GM12878 (cell line): ENCODE results near the gene HECTD2. TPM values are rescaled to one million over a fixed set of nuclear protein-coding genes. Genes with fewer than 3 reads are reported as not detected.
"Not testable (repeated sequence)": the region's sequence is repeated elsewhere in the genome, so short reads cannot be mapped to it uniquely, and the experiment has no call there.

Experiments
- ATAC-seq: fragments of 200-7000 bp; cut with Tn5 transposase; 3 replicates; pipeline ENCODE4 v1.9.1; 2020; ENCODE audit warnings: mild to moderate bottlenecking, moderate library complexity
- BruUV-seq: library from RNA; stranded (reverse); fragments of 400-500 nt; replicated peaks from 2 replicates; lab custom pipeline; 2021; lab: Mats Ljungman, UMichigan
- CTCF ChIA-PET: fragments of 300-600 bp; sonication (Branson Sonifier 250); formaldehyde crosslinking; extraction: SDS; loops from one replicate; lab custom pipeline; 2021; ENCODE audit warnings: inconsistent platforms; lab: Yijun Ruan, JAX
- POLR2A ChIA-PET: fragments of 350-600 bp; formaldehyde crosslinking; extraction: SDS; loops from one replicate; lab custom pipeline; 2021; ENCODE audit warnings: inconsistent platforms; lab: Charles Lee
- RAD21 ChIA-PET: fragments of 300-600 bp; sonication (Branson Sonifier 250); formaldehyde crosslinking; loops from one replicate; lab custom pipeline; 2023; ENCODE audit warnings: antibody characterized with exemption; ENCODE audit not compliant: unreplicated experiment; lab: Charles Lee
- SMC1A ChIA-PET: fragments of 300-600 bp; sonication (Branson Sonifier 250); formaldehyde crosslinking; loops from one replicate; lab custom pipeline; 2023; ENCODE audit not compliant: unreplicated experiment, uncharacterized antibody; lab: Charles Lee
- DNase-seq: peaks from one replicate; pipeline ENCODE4 v3.0.0-alpha.2; 2011; ENCODE audit warnings: low read depth, low spot score
- FAIRE-seq: peaks from 3 replicates; lab custom pipeline; 2011; peaks lifted over from hg19 to GRCh38; lab: Jason Lieb, UNC
- H2AFZ ChIP-seq: 2 replicates; pipeline ENCODE4 v1.6.0; 2011; ENCODE audit warnings: low read depth, low read length, control low read depth; ENCODE audit not compliant: control insufficient read depth
- H3K27ac ChIP-seq: 2 replicates; pipeline ENCODE4 v1.5.1; 2011; ENCODE audit warnings: control low read depth; ENCODE audit not compliant: control insufficient read depth, insufficient read depth
- H3K27me3 ChIP-seq, 2 experiments: replicated peaks in 1 of 2; 2 replicates each; pipeline versions ENCODE4 v1.6.0 to v1.6.1; 2011; ENCODE audit warnings: low read length in 1 of 2; ENCODE audit not compliant: control insufficient read depth in 2 of 2, insufficient read depth in 2 of 2
- H3K36me3 ChIP-seq, 2 experiments: 2 replicates each; pipeline ENCODE4 v1.5.1; 2011; ENCODE audit warnings: low read length in 1 of 2; ENCODE audit not compliant: control insufficient read depth in 2 of 2, insufficient read depth in 2 of 2
- H3K4me1 ChIP-seq: 2 replicates; pipeline ENCODE4 v1.6.1; 2011; ENCODE audit warnings: mild to moderate bottlenecking, low read length, moderate library complexity, mixed read lengths; ENCODE audit not compliant: control insufficient read depth, insufficient read depth
- H3K4me2 ChIP-seq: 2 replicates; pipeline ENCODE4 v1.6.0; 2011; ENCODE audit warnings: control low read depth; ENCODE audit not compliant: control insufficient read depth, insufficient read depth
- H3K4me3 ChIP-seq: fragments of 200-600 bp; sonication (generic); 2 replicates; pipeline ENCODE4 v1.5.1; 2016
- H3K79me2 ChIP-seq: 2 replicates; pipeline ENCODE4 v1.6.0; 2011; ENCODE audit warnings: low read length; ENCODE audit not compliant: control insufficient read depth, insufficient read depth
- H3K9ac ChIP-seq: 2 replicates; pipeline ENCODE4 v1.8.0; 2011; ENCODE audit warnings: low read length, control low read depth, mixed read lengths; ENCODE audit not compliant: control insufficient read depth, insufficient read depth
- H3K9me3 ChIP-seq: replicated peaks from 3 replicates; pipeline ENCODE4 v1.5.1; 2011; ENCODE audit warnings: mild to moderate bottlenecking, low read length; ENCODE audit not compliant: control insufficient read depth, insufficient read depth
- H4K20me1 ChIP-seq: 2 replicates; pipeline ENCODE4 v1.6.0; 2011; ENCODE audit not compliant: control insufficient read depth, insufficient read depth
- CBX5 ChIP-seq: sonication (generic); IDR thresholded peaks from 2 replicates; pipeline ENCODE4 v1.6.1; 2016; ENCODE audit warnings: low read depth, moderate library complexity, mild to moderate bottlenecking, inconsistent platforms
- DPF2 ChIP-seq: fragments of 450-650 bp; IDR thresholded peaks from 2 replicates; pipeline ENCODE4 v1.6.1; 2017; ENCODE audit warnings: mild to moderate bottlenecking
- IKZF2 ChIP-seq, 2 experiments: fragments of 450-650 bp; IDR thresholded peaks; 2 replicates each; pipeline ENCODE4 v1.6.1; 2017; ENCODE audit warnings: mild to moderate bottlenecking in 2 of 2, moderate library complexity in 2 of 2
- WGBS: methylation state at CpG from one replicate; pipeline ENCODE4 v1.1.6; 2016; ENCODE audit warnings: low lambda C conversion rate; ENCODE audit not compliant: insufficient replicate concordance, insufficient coverage; ENCODE audit errors: missing lambda C conversion rate; 5-methylcytosine and 5-hydroxymethylcytosine counted together
- in situ Hi-C: fragments of 300-500 bp; cut with MboI; formaldehyde crosslinking; loops from 9 replicates; pipeline ENCODE4 v1.14.3; 2018; ENCODE audit warnings: mixed read lengths
- intact Hi-C: fragments of 100-400 bp; cut with micrococcal nuclease; formaldehyde crosslinking; loops from one replicate; pipeline ENCODE4 v1.14.2; 2022; ENCODE audit not compliant: unreplicated experiment
- polyA plus RNA-seq, 11 experiments: library from polyadenylated mRNA; depleted of rRNA in 4 of 11; unstranded in 6 of 11; stranded (reverse) in 5 of 11; fragments of >200 nt; fragmentation: Nextera tagmentation in 4 of 11; fragmentation: Illumina TruSeq in 1 of 11; extraction: Ambion mirVana in 4 of 11; extraction: Trizol in 1 of 11; gene quantifications; 1 replicate in 1 of 11; 2 replicates in 10 of 11; pipeline versions ENCODE4 v1.2.1 to v1.2.3, GENCODE V29; 2011 to 2016; ENCODE audit warnings: inconsistent platforms in 2 of 11, missing spikeins in 2 of 11, low read depth in 1 of 11
- total RNA-seq, 4 experiments: library from RNA; depleted of rRNA in 3 of 4; stranded (reverse); fragments of >200 nt in 3 of 4; fragmentation: Illumina TruSeq in 1 of 4; extraction: Trizol in 1 of 4; gene quantifications; 2 replicates each; pipeline versions ENCODE4 v1.2.1 to v1.2.3, GENCODE V29; 2013 to 2021
- TF ChIP-seq, protein P1 (sequence below): fragments of 450-650 bp; IDR thresholded peaks from 2 replicates; pipeline ENCODE4 v1.6.1; 2017; ENCODE audit warnings: borderline replicate concordance
- TF ChIP-seq, protein P2 (sequence below): fragments of 450-650 bp; IDR thresholded peaks from 2 replicates; pipeline ENCODE4 v1.6.1; 2016; ENCODE audit warnings: mild to moderate bottlenecking, moderate library complexity, borderline replicate concordance

Gene HECTD2
- total and polyA plus RNA-seq, 10 of the 15 experiments (the other 5 are each of a cell fraction or from before 2014, with no cell fraction given): 0.87 to 3.0 (median 1.7) TPM

DNA sequence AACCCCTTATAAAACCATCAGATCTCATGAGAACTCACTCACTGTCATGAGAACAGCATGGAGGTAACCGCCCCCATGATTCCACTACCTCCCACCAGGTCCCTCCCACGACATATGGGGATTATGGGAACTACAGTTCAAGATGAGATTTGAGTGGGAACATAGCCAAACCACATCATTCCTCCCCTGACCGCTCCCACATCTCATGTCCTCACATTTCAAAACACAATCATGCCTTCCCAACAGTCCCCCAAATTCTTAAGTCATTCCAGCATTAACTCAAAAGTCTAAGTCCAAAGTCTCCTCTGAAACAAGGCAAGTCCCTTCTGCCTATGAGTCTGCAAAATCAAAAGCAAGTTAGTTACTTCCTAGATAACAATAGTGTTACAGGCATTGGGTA lies 150.7 kb downstream of the HECTD2 start:
- SMC1A ChIA-PET, DNase-seq: not testable (repeated sequence)

DNA sequence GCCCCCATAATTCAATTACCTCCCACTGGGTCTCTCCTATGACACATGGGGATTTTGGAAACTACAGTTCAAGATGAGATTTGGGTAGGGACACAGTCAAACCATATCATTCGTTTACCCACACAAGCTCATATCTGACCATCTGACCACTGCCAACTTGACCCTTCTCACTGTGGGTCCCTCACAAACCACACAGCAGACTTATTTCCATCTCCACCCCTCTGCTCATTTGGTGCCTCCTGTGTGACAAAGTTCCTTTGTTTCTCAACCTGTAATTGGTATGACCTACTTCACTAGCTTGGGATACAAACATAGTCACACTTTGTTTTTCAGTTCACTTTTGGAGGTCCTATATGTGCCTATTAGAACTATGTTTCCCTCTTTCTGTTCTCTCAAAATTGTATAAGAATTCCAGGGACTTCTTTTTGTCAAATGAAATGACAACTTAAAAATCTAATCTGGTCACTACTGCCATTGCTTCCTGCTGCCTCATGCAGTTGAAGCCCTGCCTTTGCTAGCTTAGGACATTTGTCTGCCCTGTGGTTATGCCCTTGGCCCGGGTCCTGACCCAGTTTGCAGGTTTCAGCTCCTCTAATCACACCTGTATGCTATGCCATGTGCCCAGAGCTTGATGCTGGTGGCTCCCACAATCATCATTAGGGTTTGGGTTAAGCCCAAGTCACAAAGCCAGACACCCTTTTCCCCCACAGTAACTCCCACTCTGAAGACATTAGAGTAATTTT lies 152.9 kb downstream of the HECTD2 start:
- Histone ChIP-seq H3K36me3 (no peaks in the 10 kb centered on the region), H2AFZ (no peak overlapping the region), H3K4me2 (no peak overlapping the region), H3K4me3 (no peak overlapping the region), H3K9me3 (no peaks in the 10 kb centered on the region; the same call in 2 of the 3 replicates), H3K27ac (no peak overlapping the region), H3K79me2 (no peaks in the 10 kb centered on the region), H4K20me1 (no peaks in the 10 kb centered on the region), H3K4me1 (no peaks in the 10 kb centered on the region), H3K27me3 (no peaks in the 10 kb centered on the region), H3K9ac (no peak overlapping the region)
- POLR2A ChIA-PET: no interaction called here
- intact Hi-C loops (no loop called here), in situ Hi-C loops (no loop called here)
- WGBS: 0% methylated on average over 2 of the region's 2 CpGs
- CTCF ChIA-PET: no interaction called here
- RAD21 ChIA-PET: no interaction called here
- FAIRE-seq: no peak
- DNase-seq: no peak
- SMC1A ChIA-PET: no interaction called here
- no peak for ATAC-seq
- TF ChIP-seq DPF2 (no peak), IKZF2 (IDR thresholded peaks at IDR 0.05) (no peak), CBX5 (no peak)
- TF ChIP-seq, protein P1, sequence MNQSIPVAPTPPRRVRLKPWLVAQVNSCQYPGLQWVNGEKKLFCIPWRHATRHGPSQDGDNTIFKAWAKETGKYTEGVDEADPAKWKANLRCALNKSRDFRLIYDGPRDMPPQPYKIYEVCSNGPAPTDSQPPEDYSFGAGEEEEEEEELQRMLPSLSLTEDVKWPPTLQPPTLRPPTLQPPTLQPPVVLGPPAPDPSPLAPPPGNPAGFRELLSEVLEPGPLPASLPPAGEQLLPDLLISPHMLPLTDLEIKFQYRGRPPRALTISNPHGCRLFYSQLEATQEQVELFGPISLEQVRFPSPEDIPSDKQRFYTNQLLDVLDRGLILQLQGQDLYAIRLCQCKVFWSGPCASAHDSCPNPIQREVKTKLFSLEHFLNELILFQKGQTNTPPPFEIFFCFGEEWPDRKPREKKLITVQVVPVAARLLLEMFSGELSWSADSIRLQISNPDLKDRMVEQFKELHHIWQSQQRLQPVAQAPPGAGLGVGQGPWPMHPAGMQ: no peak
- TF ChIP-seq, protein P2, sequence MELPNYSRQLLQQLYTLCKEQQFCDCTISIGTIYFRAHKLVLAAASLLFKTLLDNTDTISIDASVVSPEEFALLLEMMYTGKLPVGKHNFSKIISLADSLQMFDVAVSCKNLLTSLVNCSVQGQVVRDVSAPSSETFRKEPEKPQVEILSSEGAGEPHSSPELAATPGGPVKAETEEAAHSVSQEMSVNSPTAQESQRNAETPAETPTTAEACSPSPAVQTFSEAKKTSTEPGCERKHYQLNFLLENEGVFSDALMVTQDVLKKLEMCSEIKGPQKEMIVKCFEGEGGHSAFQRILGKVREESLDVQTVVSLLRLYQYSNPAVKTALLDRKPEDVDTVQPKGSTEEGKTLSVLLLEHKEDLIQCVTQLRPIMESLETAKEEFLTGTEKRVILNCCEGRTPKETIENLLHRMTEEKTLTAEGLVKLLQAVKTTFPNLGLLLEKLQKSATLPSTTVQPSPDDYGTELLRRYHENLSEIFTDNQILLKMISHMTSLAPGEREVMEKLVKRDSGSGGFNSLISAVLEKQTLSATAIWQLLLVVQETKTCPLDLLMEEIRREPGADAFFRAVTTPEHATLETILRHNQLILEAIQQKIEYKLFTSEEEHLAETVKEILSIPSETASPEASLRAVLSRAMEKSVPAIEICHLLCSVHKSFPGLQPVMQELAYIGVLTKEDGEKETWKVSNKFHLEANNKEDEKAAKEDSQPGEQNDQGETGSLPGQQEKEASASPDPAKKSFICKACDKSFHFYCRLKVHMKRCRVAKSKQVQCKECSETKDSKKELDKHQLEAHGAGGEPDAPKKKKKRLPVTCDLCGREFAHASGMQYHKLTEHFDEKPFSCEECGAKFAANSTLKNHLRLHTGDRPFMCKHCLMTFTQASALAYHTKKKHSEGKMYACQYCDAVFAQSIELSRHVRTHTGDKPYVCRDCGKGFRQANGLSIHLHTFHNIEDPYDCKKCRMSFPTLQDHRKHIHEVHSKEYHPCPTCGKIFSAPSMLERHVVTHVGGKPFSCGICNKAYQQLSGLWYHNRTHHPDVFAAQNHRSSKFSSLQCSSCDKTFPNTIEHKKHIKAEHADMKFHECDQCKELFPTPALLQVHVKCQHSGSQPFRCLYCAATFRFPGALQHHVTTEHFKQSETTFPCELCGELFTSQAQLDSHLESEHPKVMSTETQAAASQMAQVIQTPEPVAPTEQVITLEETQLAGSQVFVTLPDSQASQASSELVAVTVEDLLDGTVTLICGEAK: no peak
- no TSS peak for BruUV-seq

More for the DNA sequence above, 150.7 kb downstream of the HECTD2 start:
- CTCF ChIA-PET, POLR2A ChIA-PET, FAIRE-seq, ATAC-seq, H3K79me2 ChIP-seq, H3K4me1 ChIP-seq, H3K27me3 ChIP-seq, H2AFZ ChIP-seq, H3K4me3 ChIP-seq, H3K27ac ChIP-seq, H3K36me3 ChIP-seq, in situ Hi-C loops, H3K9ac ChIP-seq, H3K4me2 ChIP-seq, RAD21 ChIA-PET, intact Hi-C loops, H3K9me3 ChIP-seq, BruUV-seq, H4K20me1 ChIP-seq: not testable (repeated sequence)
- 0% methylated on average over 3 of the region's 3 CpGs for WGBS
